ENCODE results near the gene HCN1. TPM values are rescaled to one million over a fixed set of nuclear protein-coding genes. Genes with fewer than 3 reads are reported as not detected.
A peak's percentile ranks its signal among the peaks of the same experiment; 100 is the strongest.
"Not testable (repeated sequence)": the region's sequence is repeated elsewhere in the genome, so short reads cannot be mapped to it uniquely, and the experiment has no call there.

HCN1 gene
- polyA plus RNA-seq, 3 donors, result 0.03 TPM; not detected in 2

- no peak for DNase-seq (ENCODE audit: extremely low read depth in 1 of 11, low read depth in 9 of 11, low spot score in 4 of 11)
Measured at GRCh38 chr5:45627076-45627656, 69.0 kb downstream of the HCN1 start.

- no peak for DNase-seq (ENCODE audit: extremely low read depth in 1 of 11, low read depth in 9 of 11, low spot score in 4 of 11)
Measured at GRCh38 chr5:45623832-45624231, 72.3 kb downstream of the HCN1 start.

- DNase-seq (ENCODE audit: extremely low read depth in 1 of 11, low read depth in 9 of 11, low spot score in 4 of 11), result no peak
Measured at GRCh38 chr5:45622365-45622764, 73.8 kb downstream of the HCN1 start.

GRCh38 chr5:45617859-45618416 is 78.2 kb downstream of the HCN1 start:
- DNase-seq (ENCODE audit: extremely low read depth in 1 of 11, low read depth in 9 of 11, low spot score in 4 of 11), result no peak

- DNase-seq (ENCODE audit: extremely low read depth in 1 of 11, low read depth in 9 of 11, low spot score in 4 of 11), result no peak
Measured at GRCh38 chr5:45609661-45610060, 86.5 kb downstream of the HCN1 start.

- no peak for DNase-seq (ENCODE audit: extremely low read depth in 1 of 11, low read depth in 9 of 11, low spot score in 4 of 11)
Measured at GRCh38 chr5:45604092-45604491, 92.1 kb downstream of the HCN1 start.

- no peak for DNase-seq (ENCODE audit: extremely low read depth in 1 of 11, low read depth in 9 of 11, low spot score in 4 of 11)
Measured at GRCh38 chr5:45601424-45601823, 94.8 kb downstream of the HCN1 start.

- no peak for DNase-seq (ENCODE audit: extremely low read depth in 1 of 11, low read depth in 9 of 11, low spot score in 4 of 11)
Measured at GRCh38 chr5:45596320-45596719, 99.9 kb downstream of the HCN1 start.

GRCh38 chr5:45586001-45586400 is 110.2 kb downstream of the HCN1 start:
- DNase-seq (ENCODE audit: extremely low read depth in 1 of 11, low read depth in 9 of 11, low spot score in 4 of 11), result not testable (repeated sequence)

GRCh38 chr5:45578270-45578669 is 117.9 kb downstream of the HCN1 start:
- DNase-seq (ENCODE audit: extremely low read depth in 1 of 11, low read depth in 9 of 11, low spot score in 4 of 11), result no peak

GRCh38 chr5:45568813-45569212 is 127.4 kb downstream of the HCN1 start:
- no peak for DNase-seq (ENCODE audit: extremely low read depth in 1 of 11, low read depth in 9 of 11, low spot score in 4 of 11)

- DNase-seq (ENCODE audit: extremely low read depth in 1 of 11, low read depth in 9 of 11, low spot score in 4 of 11), result no peak
Measured at GRCh38 chr5:45542421-45542820, 153.8 kb downstream of the HCN1 start.

- no peak for DNase-seq (ENCODE audit: extremely low read depth in 1 of 11, low read depth in 9 of 11, low spot score in 4 of 11)
Measured at GRCh38 chr5:45533663-45534062, 162.5 kb downstream of the HCN1 start.

GRCh38 chr5:45532826-45533624 is 163.2 kb downstream of the HCN1 start:
- no peak for DNase-seq (ENCODE audit: extremely low read depth in 1 of 11, low read depth in 9 of 11, low spot score in 4 of 11)

GRCh38 chr5:45521067-45521466 is 175.1 kb downstream of the HCN1 start:
- DNase-seq (ENCODE audit: extremely low read depth in 1 of 11, low read depth in 9 of 11, low spot score in 4 of 11), result peak in 3 of 11 donors; percentile 0 to 1 (median 1)

- no peak for DNase-seq (ENCODE audit: extremely low read depth in 1 of 11, low read depth in 9 of 11, low spot score in 4 of 11)
Measured at GRCh38 chr5:45512521-45512920, 183.7 kb downstream of the HCN1 start.

GRCh38 chr5:45509371-45509770 is 186.8 kb downstream of the HCN1 start:
- no peak for DNase-seq (ENCODE audit: extremely low read depth in 1 of 11, low read depth in 9 of 11, low spot score in 4 of 11)

GRCh38 chr5:45508135-45508534 is 188.0 kb downstream of the HCN1 start:
- DNase-seq (ENCODE audit: extremely low read depth in 1 of 11, low read depth in 9 of 11, low spot score in 4 of 11), result no peak

GRCh38 chr5:45507178-45507577 is 189.0 kb downstream of the HCN1 start:
- no peak for DNase-seq (ENCODE audit: extremely low read depth in 1 of 11, low read depth in 9 of 11, low spot score in 4 of 11)

- not testable (repeated sequence) for DNase-seq (ENCODE audit: extremely low read depth in 1 of 11, low read depth in 9 of 11, low spot score in 4 of 11)
Measured at GRCh38 chr5:45499006-45499405, 197.2 kb downstream of the HCN1 start.
